HL-60/S4 (cell line): ENCODE results near the gene DCAF12L1.

Source experiments
- in situ Hi-C: fragments of 300-500 bp; cut with MboI; formaldehyde crosslinking; loops from 2 replicates; pipeline ENCODE4 v1.14.3; 2022; ENCODE audit warnings: low sequenced_read_pairs

Gene DCAF12L1

DNA sequence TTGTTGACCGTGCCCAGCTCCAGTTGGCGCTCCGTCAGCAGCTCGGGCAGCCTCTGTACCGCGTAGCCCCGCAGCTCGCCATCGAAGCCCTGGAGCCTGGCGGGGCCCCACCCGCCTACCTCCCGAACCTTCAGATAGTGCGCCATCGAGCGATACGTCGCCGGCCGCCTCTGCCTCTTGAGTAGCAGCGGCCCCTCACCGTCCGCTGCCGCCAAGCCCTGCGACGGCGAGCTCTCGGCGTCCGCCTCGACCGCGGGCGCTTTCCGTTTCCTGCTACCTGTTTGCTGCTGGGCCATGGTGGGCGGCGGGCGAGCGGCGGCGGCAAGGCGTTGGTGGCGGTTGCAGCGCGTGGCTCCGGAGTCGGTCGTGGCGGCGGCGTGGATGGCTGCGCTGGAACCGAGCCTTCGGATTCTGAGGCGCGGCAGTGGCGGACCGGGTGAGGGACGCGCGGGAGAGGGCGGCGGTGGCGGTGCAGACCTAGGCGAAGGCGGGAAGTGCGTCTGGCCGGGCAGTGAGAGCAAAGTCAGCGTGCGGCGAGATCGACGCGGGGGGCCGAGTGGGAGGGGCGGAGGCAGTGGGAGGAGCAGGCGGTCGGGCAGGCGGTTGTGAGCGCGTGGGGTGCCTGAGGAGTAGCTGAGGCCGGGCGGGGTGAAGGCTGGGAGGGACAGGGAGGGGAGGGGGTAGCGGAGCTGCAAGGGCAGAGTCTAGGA is at the start of gene DCAF12L1:
TSS of gene DCAF12L1 (minus strand) at position 502 of the 710 bp plus-strand sequence. CDS start at position 296, 206 bp downstream.
- in situ Hi-C loops = no loop called here

DNA sequence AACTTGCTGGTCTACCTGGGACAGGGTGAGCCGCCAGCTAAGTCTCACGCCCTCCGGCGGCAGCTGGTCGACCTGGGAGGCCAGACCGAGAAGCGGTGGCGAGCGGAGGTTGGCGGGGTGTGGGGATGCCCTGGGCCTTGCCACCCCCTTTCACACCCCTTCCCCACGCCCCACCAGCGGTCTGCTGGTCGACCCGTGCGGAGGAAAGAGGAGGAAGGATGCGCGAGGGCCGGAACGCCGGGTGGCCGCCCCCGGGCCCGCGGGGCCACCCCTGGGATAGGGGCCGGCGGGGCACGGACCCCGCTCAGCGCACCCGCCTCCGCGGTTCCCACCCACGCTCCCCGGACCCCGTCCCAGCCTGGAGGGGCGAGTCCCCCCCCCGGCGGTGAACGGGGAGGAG is 28.3 kb upstream of the DCAF12L1 start:
- in situ Hi-C loops = no loop called here

DNA sequence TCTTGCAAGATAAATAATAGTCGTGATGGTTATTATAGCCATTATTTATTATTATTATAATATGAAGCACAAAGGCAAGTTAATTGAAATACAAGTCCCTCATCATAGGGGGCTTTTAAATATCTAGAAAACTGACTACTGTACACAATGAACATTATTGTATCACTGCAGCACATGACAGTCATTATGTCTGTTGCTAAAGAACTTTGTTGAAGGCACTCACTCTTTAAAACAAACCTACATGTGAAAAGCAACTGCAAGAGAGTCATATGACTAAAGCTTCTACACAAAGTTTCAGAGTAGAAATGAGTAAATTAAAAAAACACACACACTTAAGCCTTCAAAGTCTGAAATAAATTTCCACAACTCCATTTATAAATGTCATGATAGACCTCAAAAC is 23.3 kb upstream of the DCAF12L1 start:
- in situ Hi-C loops = no loop called here

DNA sequence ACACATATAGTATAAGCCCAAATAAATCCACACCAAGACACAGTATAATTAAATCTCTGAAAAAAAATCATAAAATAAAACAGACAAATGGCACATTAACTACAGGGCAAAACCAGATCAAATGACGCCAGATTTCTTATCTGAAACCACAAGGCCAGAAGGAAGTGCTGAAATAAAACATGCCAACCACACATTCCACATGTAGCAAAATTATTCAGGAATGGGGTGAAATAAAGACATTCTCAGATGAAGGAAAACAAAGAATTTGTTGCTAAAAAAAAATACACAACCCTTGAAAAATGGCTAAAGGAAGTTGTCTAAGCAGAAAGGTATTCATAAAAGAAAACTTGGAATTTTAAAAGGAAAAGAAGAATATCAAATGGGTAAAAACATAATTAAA is 4.5 kb upstream of the DCAF12L1 start:
- in situ Hi-C loops = no loop called here

DNA sequence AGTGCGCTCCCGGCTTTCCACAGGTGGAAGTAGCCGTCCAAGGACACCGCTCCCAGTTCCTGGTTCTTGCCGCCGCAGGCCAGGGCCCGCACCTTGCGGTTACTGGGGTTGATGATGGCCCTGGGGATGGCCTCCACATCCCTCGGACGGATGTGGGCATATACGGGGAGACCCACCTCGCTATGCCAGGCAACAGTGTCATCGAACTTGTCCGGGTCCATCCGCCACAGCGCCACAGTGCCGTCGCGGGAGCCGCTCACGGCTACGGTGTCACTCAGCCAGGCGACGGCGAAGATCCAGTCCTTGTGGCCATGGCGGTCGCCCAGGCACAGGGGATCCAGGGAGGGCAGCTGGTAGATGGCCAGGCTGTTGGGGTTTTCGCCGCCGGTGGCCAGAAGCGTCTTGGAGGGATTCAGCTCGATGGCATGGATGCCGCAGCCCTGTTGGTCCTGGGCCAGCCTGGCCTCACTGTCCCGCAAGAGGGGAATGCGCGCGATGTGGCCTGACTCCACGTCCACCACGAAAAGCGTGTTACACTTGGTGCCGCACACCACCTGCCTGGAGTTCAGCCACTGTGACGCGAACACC is 795 bp downstream of the DCAF12L1 start:
- in situ Hi-C loops = no loop called here

DNA sequence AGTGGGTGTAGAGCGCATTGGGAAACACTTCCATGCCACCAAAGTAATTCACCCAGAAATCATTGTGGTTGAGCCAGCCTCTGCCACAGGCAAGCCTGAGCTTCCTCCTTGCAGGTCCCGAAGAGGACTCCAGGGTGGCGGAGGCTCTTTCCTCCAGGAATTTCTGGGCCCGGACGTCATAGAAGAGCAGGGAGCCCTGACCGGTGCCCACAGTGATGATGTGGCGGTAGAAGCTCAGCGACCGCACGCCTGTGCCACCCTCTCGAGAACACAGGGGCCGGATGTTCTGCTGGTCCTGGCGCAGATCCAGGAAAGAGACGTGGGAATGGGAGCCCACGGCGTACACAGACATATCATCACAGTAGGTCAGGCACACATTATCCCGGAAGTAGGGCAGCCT is 1.3 kb downstream of the DCAF12L1 start:
- in situ Hi-C loops = no loop called here

DNA sequence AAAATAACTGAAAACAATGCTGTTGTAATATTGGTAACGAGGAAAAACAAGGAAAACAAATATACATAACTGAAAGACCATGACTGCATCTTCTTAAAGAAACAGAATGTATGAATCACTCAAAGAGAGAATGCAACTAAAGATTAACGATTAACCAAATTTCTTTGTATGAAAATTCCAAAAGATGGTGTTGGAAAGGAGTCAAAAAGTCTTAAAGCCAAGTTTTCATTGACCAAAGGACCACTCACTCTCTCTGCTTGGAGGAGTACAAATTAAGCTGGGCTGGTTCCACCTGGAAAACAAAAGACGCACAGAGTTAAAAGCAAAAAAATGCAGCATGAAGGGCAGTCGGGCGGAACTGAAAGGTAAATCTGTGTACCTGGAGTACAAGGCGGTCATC is 1.8 kb downstream of the DCAF12L1 start:
- in situ Hi-C loops = no loop called here

DNA sequence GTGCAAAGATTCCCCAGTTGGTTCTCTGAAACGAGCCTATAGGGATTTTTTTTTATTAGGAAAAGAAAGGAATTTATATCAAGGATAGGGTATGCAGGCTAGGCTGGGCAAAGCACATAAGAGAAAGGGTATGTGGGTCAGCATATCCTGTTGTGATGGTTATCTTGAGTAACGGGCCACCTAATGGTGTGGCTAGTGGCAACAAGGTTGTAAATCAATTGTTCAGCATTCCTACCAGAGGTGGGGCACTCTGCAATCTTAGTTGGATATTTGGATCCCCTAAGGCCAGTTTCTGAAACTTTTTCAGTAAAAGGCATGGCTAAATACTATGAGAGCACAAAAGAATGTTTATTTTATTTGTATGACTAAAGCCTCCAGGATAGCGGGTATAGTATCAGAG is 42.7 kb downstream of the DCAF12L1 start:
- in situ Hi-C loops = no loop called here
